ENCODE data around the gene UBE2I.

DNA sequence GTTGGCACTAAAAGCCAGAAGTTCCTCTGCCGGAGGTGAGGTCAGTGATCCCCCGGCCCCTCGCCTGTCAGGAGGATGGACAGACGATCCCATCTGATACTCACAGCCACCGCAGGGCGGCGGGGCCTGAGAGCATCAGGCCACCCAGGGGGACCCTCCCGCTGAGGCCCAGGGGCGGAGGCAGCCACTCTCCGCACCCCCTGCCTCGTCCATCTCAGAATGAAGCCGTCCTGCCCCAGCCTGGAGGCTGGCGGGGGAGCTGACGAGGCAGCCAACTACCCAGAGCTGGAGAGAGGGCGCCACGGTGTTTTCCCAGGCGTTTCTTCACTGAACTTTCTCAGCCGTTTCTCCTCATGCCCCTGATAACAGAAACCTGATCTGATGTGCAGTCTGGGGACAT is 31.0 kb upstream of the UBE2I start:
- TF ChIP-seq CTCF (IDR thresholded peaks at IDR 0.05; ENCODE audit: borderline replicate concordance, extremely low read depth, low read length, poor library complexity, severe bottlenecking) (no peak), EZH2 (IDR thresholded peaks at IDR 0.05; ENCODE audit: borderline replicate concordance, low read depth, low read length, severe bottlenecking) (no peak)
